ENCODE results near the gene TMEM170A. TPM values are rescaled to one million over a fixed set of nuclear protein-coding genes. Genes with fewer than 3 reads are reported as not detected.

Gene TMEM170A
- polyA plus RNA-seq, 4 donors = 33.1 to 43.4 (median 41.0) TPM

- DNase-seq (ENCODE audit: low read depth in 4 of 4, low spot score in 3 of 4) = no peak
Observed at GRCh38 chr16:75413951-75414350, 50.5 kb downstream of the TMEM170A start.

- DNase-seq (ENCODE audit: low read depth in 4 of 4, low spot score in 3 of 4) = no peak
Observed at GRCh38 chr16:75406943-75407342, 57.5 kb downstream of the TMEM170A start.

DNA sequence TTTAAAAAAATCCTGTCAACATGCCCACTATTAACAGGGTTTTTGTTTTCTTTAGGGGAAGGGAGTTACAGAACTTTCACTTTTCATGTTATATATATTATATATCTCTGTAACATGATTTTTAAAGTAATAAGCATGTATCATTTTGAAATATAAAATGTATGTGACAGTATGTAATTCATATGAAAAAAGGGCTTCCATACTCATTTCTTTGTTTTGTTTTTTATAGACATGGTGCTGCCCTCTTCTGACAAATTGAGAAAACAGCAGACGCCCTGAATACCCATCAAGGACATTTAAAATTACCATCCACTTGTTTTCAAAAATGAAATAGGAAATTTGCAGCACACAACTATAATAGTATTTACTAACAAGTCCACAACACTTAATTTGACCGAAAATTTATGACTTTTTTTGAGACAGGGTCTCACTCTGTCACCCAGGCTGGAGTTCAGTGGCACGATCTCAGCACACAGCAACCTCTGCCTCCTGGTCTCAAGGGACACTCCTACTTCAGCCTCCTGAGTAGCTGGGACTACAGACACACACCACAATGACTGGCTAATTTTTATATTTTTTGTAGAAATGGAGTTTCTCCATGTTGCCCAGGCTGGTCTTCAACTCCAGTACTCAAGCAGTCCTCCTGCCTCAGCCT lies 61.5 kb downstream of the TMEM170A start:
- DNase-seq (ENCODE audit: low read depth in 4 of 4, low spot score in 3 of 4) = no peak

GRCh38 chr16:75402159-75402820 lies 62.2 kb downstream of the TMEM170A start:
- no peak for DNase-seq (ENCODE audit: low read depth in 4 of 4, low spot score in 3 of 4)

DNA sequence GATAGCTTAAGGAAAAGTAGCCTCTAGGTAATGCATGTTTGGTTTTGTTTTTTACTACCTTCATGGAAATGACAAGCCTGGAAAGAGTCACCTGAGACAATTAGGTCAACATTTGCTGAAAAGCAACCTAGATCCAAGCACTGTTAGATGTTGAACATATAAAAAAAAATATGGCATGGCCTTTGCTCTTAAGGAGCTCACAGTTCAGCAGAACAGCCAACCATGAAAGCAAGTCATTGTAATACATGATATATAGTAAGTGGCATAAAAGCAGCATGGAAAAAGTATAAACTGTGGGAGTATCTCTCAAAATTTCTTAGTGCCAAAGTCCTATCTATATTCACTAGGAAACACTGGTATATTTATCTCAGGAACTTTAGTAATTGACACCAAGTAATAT lies 62.8 kb downstream of the TMEM170A start:
- DNase-seq (ENCODE audit: low read depth in 4 of 4, low spot score in 3 of 4) = no peak

DNA sequence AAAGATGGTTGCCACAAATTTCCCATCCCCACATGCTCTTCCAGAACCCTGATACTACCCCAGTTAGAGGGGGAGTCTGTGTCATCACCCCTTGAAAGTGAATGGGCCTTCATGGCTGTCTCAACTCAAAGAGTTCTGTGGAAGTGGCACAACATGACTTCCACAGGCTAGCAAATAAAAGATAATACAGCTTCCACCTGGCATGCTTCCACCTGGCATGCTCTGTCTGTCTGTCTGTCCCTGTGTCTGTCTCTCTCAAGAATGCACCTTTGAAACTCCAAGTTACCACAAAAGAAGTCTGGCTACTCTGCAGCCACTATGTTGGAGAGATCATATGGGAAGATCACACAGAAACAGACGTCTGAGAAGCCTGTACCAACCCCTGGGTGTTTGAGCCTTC lies 66.2 kb downstream of the TMEM170A start:
- no peak for DNase-seq (ENCODE audit: low read depth in 4 of 4, low spot score in 3 of 4)

GRCh38 chr16:75394941-75395340 lies 69.5 kb downstream of the TMEM170A start:
- no peak for DNase-seq (ENCODE audit: low read depth in 4 of 4, low spot score in 3 of 4)

Other genes with a start within 250 kb of the TMEM170A start
- under 1 TPM in 1 of 4 donors, not detected in 3; 0.04 TPM for gene CTRB1, start 245.7 kb downstream of the TMEM170A start, polyA plus RNA-seq (ENCODE audit: insufficient read length in 4 of 4)
- 10 to 100 TPM; 53.5 to 64.5 (median 56.7) TPM for gene BCAR1, start 213.1 kb downstream of the TMEM170A start, polyA plus RNA-seq (ENCODE audit: insufficient read length in 4 of 4)
- gene CFDP1, start 31.2 kb downstream of the TMEM170A start, polyA plus RNA-seq (ENCODE audit: insufficient read length in 4 of 4) = 100 to 1,000 TPM; 165 to 192 (median 175) TPM
- gene CHST6, start 30.8 kb upstream of the TMEM170A start, polyA plus RNA-seq (ENCODE audit: insufficient read length in 4 of 4) = under 1 TPM; 0.76 to 0.96 (median 0.89) TPM
- gene CHST5, start 71.4 kb upstream of the TMEM170A start, polyA plus RNA-seq (ENCODE audit: insufficient read length in 4 of 4) = 1 to 10 TPM in 1 of 4 donors, under 1 TPM in 3; 0.38 to 1.2 (median 0.56) TPM
- gene TMEM231, start 91.6 kb upstream of the TMEM170A start, polyA plus RNA-seq (ENCODE audit: insufficient read length in 4 of 4) = 10 to 100 TPM; 18.7 to 21.8 (median 20.3) TPM
- gene GABARAPL2, start 101.7 kb upstream of the TMEM170A start, polyA plus RNA-seq (ENCODE audit: insufficient read length in 4 of 4) = 100 to 1,000 TPM; 194 to 206 (median 199) TPM
- 10 to 100 TPM; 40.4 to 60.4 (median 47.7) TPM for gene ADAT1, start 158.6 kb upstream of the TMEM170A start, polyA plus RNA-seq (ENCODE audit: insufficient read length in 4 of 4)
- gene KARS1, start 183.0 kb upstream of the TMEM170A start, polyA plus RNA-seq (ENCODE audit: insufficient read length in 4 of 4) = 100 to 1,000 TPM; 133 to 153 (median 145) TPM
- 10 to 100 TPM; 85.2 to 91.8 (median 87.3) TPM for gene TERF2IP, start 183.1 kb upstream of the TMEM170A start, polyA plus RNA-seq (ENCODE audit: insufficient read length in 4 of 4)
- under 1 TPM in 1 of 4 donors, not detected in 3; 0.05 TPM for gene CPHXL2, start 212.3 kb upstream of the TMEM170A start, polyA plus RNA-seq (ENCODE audit: insufficient read length in 4 of 4)
- gene DUXB, start 236.8 kb upstream of the TMEM170A start, polyA plus RNA-seq (ENCODE audit: insufficient read length in 4 of 4) = under 1 TPM in 1 of 4 donors, not detected in 3; 0.05 TPM

All from right renal pelvis (tissue), 4 donors.